HepG2 (cell line): ENCODE data around the gene DDAH1. TPM values are rescaled to one million over a fixed set of nuclear protein-coding genes. Genes with fewer than 3 reads are reported as not detected.

ENCODE experiments used
- ATF5 ChIP-seq: sonication (generic); formaldehyde crosslinking; IDR thresholded peaks from 2 replicates; pipeline ENCODE4 v1.4.0; 2020; ENCODE audit warnings: mild to moderate bottlenecking, low read depth, missing genetic modification reagents
- EZH2 ChIP-seq: conservative IDR thresholded peaks from 2 replicates; pipeline ENCODE4 v1.6.1; 2012; ENCODE audit warnings: mild to moderate bottlenecking, low read depth, low read length, moderate library complexity
- FOXO1 ChIP-seq: sonication (generic); formaldehyde crosslinking; IDR thresholded peaks from 2 replicates; pipeline ENCODE4 v1.4.0; 2020; ENCODE audit warnings: missing genetic modification reagents
- HIC2 ChIP-seq: sonication (generic); formaldehyde crosslinking; IDR thresholded peaks from 2 replicates; pipeline ENCODE4 v1.9.0; 2022; ENCODE audit warnings: low read depth, missing genetic modification reagents
- HNF4G ChIP-seq, 2 experiments: sonication (generic) in 1 of 2; formaldehyde crosslinking in 1 of 2; IDR thresholded peaks; 2 replicates each; pipeline versions ENCODE4 v1.4.0 to v1.6.1; 2011 to 2020; ENCODE audit warnings: borderline replicate concordance in 2 of 2, low read depth in 2 of 2, mild to moderate bottlenecking in 2 of 2, low read length in 1 of 2, missing genetic modification reagents in 1 of 2, moderate library complexity in 1 of 2
- NFAT5 ChIP-seq: sonication (generic); formaldehyde crosslinking; IDR thresholded peaks from 2 replicates; pipeline ENCODE4 v1.4.0; 2020; ENCODE audit warnings: missing genetic modification reagents
- PRDM10 ChIP-seq: sonication (generic); formaldehyde crosslinking; IDR thresholded peaks from 2 replicates; pipeline ENCODE4 v1.4.0; 2020; ENCODE audit warnings: low read depth, missing genetic modification reagents
- RARA ChIP-seq: IDR thresholded peaks from 2 replicates; pipeline ENCODE4 v1.6.1; 2016; ENCODE audit warnings: missing genetic modification reagents, missing compliant biosample characterization
- RXRB ChIP-seq: IDR thresholded peaks from 2 replicates; pipeline ENCODE4 v1.6.1; 2016; ENCODE audit warnings: borderline replicate concordance, missing genetic modification reagents, missing compliant biosample characterization
- SP5 ChIP-seq: IDR thresholded peaks from 2 replicates; pipeline ENCODE4 v1.6.1; 2016; ENCODE audit warnings: low read depth, borderline replicate concordance
- TCF7L2 ChIP-seq: IDR thresholded peaks from 2 replicates; pipeline ENCODE4 v1.6.1; 2011; ENCODE audit warnings: mild to moderate bottlenecking, low read depth, low read length, moderate library complexity
- ZNF326 ChIP-seq: sonication (generic); formaldehyde crosslinking; IDR thresholded peaks from 2 replicates; pipeline ENCODE4 v1.4.0; 2020; ENCODE audit warnings: missing genetic modification reagents, borderline replicate concordance
- ZNF44 ChIP-seq: sonication (generic); formaldehyde crosslinking; IDR thresholded peaks from 2 replicates; pipeline ENCODE4 v1.5.1; 2020; ENCODE audit warnings: mild to moderate bottlenecking, missing genetic modification reagents
- ZNF567 ChIP-seq: sonication (generic); formaldehyde crosslinking; IDR thresholded peaks from 2 replicates; pipeline ENCODE4 v1.8.1; 2023; ENCODE audit warnings: mild to moderate bottlenecking, missing genetic modification reagents, borderline replicate concordance
- ZNF570 ChIP-seq: sonication (generic); formaldehyde crosslinking; IDR thresholded peaks from 2 replicates; pipeline ENCODE4 v1.4.0; 2020; ENCODE audit warnings: mild to moderate bottlenecking, missing genetic modification reagents, borderline replicate concordance
- ZNF724P ChIP-seq: sonication (generic); formaldehyde crosslinking; IDR thresholded peaks from 2 replicates; pipeline ENCODE4 v1.8.0; 2022; ENCODE audit warnings: missing genetic modification reagents, borderline replicate concordance
- ZNF788 ChIP-seq: sonication (generic); formaldehyde crosslinking; IDR thresholded peaks from 2 replicates; pipeline ENCODE4 v1.5.0; 2020; ENCODE audit warnings: mild to moderate bottlenecking, missing genetic modification reagents, borderline replicate concordance
- polyA plus RNA-seq, 8 experiments: library from polyadenylated mRNA; depleted of rRNA in 3 of 8; stranded (reverse) in 7 of 8; unstranded in 1 of 8; fragments of >200 nt; fragmentation: Illumina TruSeq in 4 of 8; extraction: Trizol in 4 of 8; gene quantifications; 2 replicates each; pipeline versions ENCODE4 v1.2.1 to v1.2.3, GENCODE V29; 2011 to 2016; ENCODE audit warnings: low read depth in 4 of 8, missing spikeins in 1 of 8, mixed read lengths in 1 of 8; ENCODE audit not compliant: insufficient read depth in 1 of 8
- total RNA-seq, 5 experiments: library from RNA; depleted of rRNA; stranded (reverse); fragments of >200 nt; fragmentation: Illumina TruSeq; extraction: Trizol; gene quantifications; 2 replicates each; pipeline ENCODE4 v1.2.3, GENCODE V29; 2016; ENCODE audit warnings: low read depth in 1 of 5

DDAH1 gene
- total and polyA plus RNA-seq, 2 of the 13 experiments (the other 11 are each of a cell fraction or from before 2014, with no cell fraction given) = 39.7 to 64.4 TPM

- TF ChIP-seq RARA (CRISPR knock-in tag) (peak; percentile 23; the same call in 1 of the 2 replicates), ZNF724P (no peak), HNF4G (IDR thresholded peaks at IDR 0.05; ENCODE audit: borderline replicate concordance, low read depth, low read length) (no peak), HNF4G (CRISPR knock-in tag; IDR thresholded peaks at IDR 0.05; ENCODE audit: borderline replicate concordance, low read depth) (no peak), NFAT5 (no peak), PRDM10 (CRISPR knock-in tag) (peak; percentile 37; the same call in 1 of the 2 replicates), RXRB (CRISPR knock-in tag) (peak; percentile 44; the same call in 1 of the 2 replicates), ATF5 (CRISPR knock-in tag) (no peak), ZNF567 (CRISPR knock-in tag) (no peak), FOXO1 (CRISPR knock-in tag) (no peak), EZH2 (no peak), ZNF326 (CRISPR knock-in tag) (no peak), TCF7L2 (no peak), ZNF44 (CRISPR knock-in tag) (no peak), ZNF788 (no peak), HIC2 (CRISPR knock-in tag) (peak; percentile 34; the same call in 1 of the 2 replicates), ZNF570 (CRISPR knock-in tag) (no peak), SP5 (CRISPR knock-in tag) (no peak)
Measured at GRCh38 chr1:85325920-85326319, 139.0 kb downstream of the DDAH1 start (continued).
